Stimulated activated CD8-positive, alpha-beta memory T cell treated with anti-CD3 and anti-CD28 coated beads, Interleukin-7, amount 100 ng/mL, for 24 hours (primary cell): Measurements from ENCODE around the gene PCNX2.

ENCODE experiments used
- DNase-seq: peaks from one replicate; pipeline ENCODE4 v3.0.0-alpha.2; 2020; ENCODE audit warnings: low read depth

Gene PCNX2

DNA sequence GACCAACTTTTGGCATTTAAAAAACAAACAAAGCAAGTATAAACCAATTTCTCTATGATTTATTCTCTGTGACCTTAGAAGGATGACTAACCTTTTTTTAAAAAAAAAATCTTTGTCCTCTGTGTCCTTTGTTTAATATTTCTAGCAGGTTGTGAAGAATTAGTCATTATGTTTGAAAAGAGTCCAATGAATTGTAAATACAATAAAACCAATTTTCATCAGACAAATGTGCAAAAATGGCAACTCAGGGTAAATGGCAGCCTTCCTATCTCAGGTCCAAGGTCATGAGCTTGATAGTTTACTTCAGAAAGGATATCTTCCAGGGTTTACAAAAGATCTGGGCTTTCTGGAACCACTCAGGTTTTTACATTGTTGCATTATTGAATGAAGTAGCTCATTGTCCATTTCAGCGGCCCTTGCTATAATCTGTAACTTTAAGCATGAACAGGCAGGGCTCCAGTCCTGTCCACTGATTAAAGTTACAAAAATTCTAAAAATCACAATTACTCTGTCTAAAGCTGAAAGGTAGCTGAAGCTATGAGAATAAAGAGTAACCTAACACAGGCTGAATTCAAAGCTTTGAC lies 20.3 kb upstream of the PCNX2 start:
- no peak for DNase-seq

DNA sequence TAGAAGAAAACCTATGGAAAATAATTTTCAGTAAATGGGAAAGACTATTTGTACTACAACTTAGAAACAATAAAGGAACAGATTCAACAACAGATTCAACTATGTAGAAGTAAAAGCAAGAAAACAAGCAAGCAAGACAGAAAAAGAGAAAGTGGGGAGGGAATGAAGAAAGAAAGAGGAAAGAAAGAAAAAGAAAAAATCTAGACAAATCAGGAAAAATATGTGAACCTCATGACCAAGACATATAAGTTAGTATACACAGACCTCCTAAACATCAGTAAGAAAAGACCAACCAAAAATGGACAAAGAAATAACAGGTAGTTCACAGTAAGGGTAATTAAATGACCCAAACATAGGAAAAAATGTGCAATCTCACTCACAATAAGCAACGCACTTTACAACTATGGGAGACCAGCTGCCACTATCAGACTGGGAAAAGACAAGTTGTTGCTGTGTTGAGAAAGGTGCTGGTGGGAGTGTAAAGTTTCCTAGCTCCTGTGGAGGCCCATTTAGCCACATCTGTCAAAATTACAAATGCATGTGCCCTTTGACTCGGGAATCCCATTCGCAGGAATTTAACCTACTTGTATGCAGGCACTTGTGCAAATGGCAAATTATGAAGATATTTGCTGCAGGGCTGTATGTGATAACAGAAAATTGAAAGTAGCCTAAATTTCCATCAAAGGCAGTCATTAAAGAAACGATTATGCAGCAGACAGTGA lies 18.1 kb upstream of the PCNX2 start:
- no peak for DNase-seq

DNA sequence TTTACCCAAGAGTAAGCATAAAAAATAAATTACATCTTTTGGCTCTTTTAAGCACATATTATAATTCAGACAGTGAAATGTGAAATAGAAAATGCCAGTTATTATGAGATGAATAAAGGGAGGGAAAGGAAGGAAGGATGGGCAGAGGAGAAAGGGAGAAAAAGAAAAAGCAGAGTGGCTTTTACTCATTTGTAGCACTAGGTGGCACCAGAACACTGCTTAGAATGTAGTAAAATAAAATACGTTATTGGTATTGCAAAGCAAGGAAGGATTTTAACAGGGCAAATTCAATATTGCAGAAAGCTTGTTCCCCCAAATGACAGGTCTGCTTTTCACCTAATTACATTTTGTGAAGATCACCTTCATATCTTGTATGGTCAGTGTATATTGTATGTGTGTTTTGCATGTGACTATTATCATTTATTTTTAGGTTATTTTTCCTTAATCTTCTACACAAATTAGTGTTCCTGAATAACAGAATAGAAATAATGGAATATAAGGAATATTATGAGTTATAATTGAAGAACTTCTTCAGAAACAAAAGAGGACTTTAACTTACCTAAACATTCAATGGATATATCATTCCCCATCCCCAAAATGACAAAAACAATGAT lies 9.1 kb upstream of the PCNX2 start:
- no peak for DNase-seq

DNA sequence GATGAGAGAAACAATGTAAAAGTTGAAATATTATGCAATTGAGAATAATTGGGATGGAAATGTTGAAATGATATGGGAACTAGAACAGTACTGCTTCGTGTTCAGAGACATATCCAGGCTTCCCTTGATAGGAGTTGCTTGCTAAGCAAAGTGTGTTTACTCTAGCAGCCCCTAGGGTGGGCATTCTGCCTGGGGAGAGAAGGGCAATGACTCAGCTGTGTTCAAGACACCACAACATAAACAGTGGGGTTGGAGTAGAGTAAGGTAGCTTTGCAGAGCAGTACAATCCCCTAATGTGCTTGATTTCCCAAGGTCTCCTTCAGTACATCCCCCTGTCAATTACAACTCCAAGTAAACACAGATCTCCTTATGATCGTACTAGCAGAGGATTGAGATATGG lies 4.8 kb upstream of the PCNX2 start:
- DNase-seq, result no peak

DNA sequence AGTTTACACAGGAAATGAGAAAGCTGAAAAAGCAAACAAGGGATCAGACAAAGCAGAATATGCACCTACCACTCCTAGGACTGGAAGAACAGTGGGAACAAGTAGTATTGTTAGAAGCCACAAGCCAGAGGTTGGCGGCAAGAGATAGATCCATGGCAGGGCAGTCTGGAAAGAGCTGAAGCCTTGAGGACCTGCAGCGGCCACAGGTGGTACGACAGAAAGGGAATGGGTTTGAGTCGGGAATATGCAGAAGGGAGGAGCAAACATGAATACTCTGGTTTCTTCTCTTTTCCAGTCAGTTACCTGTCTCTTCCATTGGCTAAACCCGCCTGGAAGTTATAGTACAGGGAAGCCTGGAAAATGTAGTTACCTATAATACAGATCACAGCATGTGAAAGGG lies 3.9 kb upstream of the PCNX2 start:
- DNase-seq, result no peak

DNA sequence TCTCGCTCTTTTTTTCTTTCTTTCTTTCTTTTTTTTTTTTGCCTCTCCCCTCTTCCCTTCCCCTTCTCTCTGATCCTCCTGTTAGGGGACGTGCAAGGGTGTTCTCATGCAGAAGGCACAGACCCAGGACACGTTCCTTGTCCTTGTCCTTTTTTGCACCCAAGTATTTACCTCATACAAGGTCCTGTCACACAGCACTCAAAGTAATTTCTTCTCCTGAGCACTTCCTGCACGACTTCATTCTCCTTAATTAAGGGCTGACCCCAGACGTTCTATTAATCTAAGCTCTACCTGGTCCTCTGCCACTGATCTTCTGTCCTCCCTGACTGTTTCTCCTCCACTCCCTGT lies 424 bp upstream of the PCNX2 start:
- no peak for DNase-seq

DNA sequence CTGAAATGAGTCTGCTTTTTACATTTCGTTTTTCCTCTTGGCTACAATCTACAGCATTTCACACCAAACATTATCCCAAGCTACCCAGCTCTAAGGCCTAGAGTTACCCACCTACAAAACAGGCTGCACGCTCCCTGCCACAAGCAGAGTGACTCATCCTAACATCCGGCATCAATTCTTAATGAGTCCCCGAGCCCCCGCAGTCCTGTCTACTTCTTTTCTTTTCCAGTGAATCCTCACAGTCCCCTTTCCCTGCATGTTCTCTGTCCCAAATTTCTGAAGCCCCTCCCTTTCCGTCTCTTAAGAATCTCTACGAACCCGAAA lies 650 bp downstream of the PCNX2 start:
- DNase-seq, result no peak

DNA sequence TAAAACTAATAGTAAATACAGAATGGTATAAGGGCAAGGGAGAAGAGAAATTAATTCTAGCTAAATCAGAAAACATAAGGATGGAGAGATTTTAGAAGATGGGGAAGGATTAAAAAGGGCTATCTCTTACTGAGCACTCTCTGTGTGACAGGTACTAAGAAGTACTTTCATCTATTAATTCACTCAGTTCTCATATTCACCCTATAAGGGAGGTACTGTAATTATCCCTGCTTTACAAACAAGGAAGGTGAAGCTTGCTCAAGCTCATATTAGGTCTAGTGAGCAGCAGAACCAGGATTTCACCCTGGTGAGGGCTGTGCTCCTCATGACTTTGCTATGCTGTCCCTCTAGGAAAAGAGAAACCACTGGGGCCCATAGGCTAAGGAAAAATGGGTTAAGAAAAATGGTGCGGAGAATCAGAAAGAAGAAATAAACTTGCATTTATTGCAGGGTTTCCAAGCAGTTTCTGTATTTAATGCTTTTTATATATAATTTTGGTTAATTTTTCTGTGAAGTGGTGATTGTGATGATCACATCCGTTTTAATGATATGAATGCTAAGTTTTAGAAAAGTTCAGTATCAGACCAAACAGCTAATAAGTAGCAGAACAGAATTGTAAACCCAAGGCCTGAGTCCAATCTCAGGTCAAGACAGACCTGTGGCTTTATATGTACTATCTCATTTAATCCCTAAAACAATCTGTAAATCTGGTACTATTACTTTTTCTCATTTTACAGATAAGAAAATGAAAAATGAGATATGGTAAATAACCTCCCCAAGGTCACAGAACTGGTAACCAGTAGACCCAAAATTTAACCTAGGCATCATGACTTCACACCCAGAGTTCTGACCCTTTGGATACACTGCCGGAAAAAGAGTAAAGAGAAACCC lies 1.7 kb downstream of the PCNX2 start:
- no peak for DNase-seq

DNA sequence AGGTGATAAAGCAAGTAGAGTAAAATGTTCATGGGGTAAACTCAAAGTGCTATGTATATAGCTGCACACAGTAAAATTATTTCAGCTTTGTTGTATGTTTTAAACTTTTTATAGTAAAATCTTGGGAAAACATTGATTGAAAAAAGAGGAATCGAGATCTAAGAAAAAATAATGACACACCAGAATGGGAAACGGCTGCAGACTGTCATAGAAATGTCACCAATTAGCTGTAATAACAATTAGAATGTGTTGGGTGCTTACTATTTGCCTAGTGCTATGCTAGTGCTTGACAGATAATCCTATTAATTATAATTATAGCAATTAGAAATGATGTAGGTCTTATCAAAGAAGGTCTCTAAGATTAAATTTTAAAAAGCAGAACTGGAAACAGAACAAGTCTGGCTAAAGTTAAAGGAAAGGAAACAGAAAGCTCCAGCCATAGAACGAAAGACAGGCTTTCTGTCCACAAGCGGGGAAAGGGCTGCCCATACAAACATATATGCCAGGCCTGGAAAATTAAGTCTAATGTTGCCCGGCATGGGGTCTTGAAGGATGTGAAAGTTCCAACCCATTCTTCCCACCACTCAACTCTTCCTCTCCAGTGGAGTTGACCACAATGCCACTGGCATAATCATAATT lies 5.0 kb downstream of the PCNX2 start:
- no peak for DNase-seq

DNA sequence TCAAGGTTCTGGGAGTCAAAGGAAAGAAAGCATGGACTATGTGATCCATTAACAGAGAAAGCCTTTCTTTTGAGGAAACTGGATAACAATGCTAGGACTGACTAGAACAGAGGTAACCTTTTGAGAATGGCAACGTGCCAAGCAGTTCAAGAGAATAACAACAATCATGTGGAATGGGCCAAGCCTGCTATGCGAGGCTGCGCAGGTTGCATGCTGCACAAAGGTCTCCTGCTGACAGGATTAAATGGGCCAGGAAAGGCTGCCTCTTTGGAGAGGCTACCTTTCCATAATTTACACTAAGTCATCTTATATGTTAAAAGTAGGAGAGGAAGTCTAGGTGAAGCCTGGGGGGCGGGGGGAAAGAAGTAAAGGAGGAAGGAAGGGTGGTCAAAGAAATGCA lies 5.8 kb downstream of the PCNX2 start:
- DNase-seq, result no peak

DNA sequence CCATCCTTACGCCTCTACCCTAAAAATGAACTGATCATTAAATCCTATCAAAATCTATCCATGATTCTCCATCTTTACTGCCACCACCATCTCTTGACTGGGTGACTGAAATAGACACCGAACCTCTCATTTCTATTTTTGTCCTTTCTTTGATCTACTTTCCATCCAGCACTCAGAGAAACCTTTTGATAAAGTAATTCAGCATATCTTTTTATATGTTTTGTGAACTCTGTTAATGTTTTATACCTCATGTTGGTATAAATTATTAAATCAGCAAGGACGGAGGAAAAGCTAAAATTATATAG lies 13.0 kb downstream of the PCNX2 start:
- DNase-seq, result no peak

DNA sequence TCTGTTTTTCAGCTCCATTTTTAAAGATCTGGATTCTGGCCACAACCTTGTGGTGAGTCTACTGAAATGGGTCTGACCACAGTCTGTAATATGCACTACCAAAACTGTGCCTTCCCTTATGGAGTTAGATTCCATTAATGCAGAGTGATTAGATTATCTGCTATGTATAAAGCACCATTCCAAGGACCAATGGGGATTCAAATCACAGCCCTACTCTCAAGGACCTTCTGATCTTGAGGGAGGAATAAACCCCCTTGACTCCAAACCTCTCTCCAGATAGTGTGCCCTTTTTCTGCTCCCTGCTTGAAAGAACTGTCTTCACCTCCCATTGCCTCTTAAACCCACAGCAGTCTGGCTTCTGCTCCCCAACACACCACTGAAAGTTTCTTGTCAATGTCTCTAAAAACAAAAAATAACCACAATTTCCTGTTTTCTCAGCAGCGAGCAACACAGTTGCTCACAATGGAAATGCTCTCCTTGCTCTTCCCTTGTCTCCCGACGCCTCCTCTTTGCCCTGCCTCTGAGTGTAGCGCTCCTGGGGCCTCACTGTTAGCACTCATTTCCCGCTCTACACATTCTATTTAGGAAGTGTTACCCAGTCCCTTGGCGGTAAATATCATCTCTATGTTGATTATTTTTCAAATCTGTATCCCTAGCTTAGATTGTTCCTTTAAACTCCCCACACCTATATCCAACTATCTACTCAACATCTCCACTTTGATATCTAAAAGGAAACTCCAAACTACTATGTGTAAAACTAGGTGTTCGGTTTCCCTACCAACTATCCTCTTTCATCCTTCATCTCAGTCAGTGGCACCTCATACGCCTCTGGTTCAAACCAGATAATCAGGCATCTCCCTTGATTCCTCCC lies 13.6 kb downstream of the PCNX2 start:
- DNase-seq, result no peak

DNA sequence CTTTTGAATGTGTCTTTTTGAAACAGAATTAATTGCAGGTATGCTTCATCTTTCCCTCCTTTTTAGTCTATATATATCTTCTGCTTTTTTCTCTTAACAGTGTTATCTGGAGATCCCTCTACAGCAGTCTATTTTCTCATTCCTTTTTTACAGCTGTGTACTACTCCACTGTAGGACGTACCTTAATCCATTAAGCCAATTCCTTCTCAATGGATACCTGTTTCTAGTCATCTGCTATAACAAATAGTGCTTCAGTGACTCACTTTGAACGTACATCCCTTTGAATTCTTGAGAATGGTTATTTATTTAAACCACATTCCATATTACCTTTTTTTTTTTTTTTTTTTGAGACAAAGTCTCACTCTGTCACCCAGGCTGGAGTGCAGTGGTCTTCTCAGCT lies 15.6 kb downstream of the PCNX2 start:
- no peak for DNase-seq

DNA sequence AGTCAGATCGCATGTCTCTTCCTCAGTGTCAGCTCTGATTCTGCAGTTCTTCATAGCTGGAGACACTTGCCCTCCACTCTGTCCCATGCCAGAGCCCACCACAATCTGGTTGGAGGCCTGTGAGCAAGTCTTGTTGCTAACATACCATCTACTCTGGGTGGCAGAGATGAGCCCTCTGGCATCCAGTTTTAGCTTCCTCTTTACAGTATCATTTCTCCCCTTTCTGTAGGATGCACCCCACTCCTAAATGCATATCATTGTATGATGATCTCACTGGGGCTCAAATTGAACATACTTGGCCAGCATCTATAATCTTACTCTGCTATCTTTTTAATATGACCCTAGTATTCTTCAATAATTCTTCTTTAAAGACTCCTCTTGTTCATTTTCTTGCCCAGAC lies 16.9 kb downstream of the PCNX2 start:
- DNase-seq, result no peak

DNA sequence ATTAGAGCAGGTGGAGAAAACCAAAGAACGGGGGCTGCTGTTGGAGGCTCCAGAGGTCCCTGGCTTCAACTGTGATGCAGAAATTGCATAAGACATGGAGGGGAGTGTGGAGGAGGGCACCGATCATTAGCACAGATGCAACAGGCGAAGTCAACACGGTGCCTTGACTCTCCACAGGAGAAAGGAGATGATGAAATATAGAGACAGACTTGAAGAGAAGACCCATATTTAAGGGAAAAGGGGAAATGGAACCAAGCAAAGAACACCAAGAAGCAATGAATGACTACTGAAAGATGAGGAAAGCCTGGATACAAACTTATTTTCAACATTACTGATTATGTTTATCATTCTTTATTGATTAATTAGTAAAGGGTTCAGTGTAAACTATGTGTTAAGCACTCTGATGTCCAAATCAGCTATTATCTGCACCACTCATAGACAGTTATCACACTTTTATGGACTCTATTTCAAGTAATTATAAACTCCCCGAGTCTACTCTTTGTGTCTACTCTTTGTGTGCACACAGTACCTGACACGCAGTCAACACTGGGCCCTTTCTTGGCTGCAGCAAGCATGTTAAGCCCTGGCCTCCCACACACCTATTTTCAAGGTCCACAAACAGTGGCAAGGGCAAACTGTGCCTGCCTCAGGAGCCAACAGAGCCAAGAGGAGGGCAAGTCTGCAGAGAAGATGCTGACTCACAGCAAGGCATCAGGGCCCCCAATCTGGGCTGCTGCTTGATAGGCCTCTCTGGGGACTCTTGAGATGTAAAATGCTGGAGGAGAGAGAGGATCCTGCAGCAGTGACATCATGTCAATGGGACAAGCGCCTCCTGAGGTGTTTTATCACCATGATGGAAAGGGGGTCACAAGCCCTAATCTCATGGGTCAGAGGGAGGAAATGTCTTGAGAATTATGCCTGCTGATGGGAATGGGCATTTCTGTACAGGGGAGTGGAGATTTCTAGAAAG lies 17.6 kb downstream of the PCNX2 start:
- no peak for DNase-seq

DNA sequence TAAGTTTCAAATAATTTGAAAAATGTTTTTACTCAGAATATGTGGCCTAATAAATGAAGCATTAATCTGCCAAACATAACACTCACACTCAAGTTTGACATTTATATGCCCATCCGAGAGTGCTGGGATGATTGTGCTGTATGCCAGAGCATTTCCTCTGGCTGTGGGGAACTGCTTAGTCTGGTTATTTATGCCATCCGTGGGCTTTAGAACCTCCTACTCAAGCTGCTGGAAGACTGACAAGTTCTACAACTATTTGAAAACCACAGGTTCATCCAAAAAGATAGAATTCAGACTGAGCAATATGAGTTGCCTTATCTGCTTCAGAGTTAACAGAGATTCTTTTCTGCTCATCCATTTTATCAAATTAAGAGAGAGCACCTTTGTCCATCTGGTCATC lies 25.9 kb downstream of the PCNX2 start:
- no peak for DNase-seq

DNA sequence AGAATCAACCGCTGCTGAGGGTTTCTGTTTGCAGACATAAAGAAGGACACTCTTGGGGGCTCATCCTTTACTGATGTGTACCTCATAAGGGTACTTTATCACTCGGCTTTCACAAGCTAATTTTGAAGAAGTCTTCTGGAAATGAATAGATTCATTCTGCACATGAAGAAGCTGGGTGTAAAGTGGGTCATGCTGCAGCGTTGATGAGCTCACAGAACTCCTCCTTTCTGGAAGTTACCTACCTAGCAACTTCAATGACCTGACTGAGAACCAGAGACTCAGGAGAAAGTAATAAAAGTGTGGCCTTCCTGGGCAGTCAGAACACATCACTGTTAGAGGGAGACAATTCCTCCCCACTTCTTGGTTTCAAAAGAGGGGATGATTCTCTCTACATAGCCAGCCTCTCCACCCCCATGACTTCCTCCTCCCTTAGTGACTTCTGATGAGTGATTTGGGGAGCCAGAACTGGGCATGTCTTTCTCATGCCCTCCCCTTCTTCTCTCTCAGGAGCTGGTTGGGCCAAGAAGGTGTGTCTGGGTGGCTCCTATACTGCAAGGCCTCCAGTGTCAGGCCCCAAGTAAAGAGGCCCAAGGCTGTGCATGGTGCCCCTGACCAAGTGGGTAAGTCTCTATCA lies 27.0 kb downstream of the PCNX2 start:
- DNase-seq, result no peak

DNA sequence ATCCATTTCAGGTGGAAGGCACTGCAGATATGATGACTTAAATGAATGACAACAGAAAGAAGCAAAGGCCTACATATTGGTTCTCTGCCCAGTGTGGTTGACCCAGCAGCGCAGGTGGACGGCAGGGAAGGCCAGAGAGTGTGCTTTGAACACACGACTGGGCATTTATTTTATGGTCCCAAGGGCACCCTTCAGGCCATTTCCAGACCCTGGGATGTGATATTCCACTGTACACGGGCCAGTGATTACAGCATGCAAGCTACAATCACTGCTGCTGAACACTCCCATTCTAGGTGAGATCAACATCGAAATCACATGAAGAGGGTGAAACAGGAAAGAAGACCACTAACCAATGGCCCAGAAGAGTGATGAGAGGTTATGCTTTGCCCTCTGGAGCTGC lies 33.8 kb downstream of the PCNX2 start:
- DNase-seq, result no peak

DNA sequence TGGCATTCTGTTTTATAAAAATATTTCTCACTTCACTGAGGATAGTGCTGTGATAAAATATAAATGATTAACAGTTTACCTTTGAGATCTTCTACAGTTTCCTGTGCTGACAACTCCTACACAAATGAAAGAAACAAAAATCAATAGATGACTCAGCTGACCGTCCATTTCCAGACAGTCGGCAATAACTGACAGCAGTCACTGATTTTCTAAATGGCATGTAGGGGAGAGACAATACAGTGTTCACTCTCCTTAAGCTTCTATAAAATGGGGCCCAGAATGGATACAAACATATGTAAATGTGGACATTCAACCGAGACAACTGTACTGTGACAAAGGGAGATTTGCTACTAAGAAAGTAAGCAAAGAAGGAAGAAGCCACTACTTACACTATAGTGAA lies 34.3 kb downstream of the PCNX2 start:
- DNase-seq, result no peak

DNA sequence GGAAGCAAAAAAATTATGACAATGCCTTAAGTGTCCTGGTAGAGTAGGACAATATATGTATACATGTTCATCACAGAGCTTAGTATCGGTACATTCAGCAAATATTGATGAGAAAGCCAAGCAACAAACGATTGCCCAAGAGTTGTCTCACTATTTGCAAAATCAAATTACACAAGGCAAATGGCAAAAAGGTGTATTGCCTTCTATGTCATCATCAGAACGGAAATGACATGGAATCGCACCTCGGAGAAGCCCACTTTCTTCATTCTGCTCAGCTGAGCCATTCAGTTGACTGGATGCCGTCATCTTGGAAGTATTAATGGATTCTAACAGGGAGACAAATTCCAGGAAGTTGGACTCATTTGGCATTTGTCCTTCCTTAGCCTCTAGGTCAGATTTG lies 37.7 kb downstream of the PCNX2 start:
- DNase-seq, result no peak
